Panc1 (cell line): ENCODE data around the gene AGPAT3. TPM values are rescaled to one million over a fixed set of nuclear protein-coding genes. Genes with fewer than 3 reads are reported as not detected.

Experiments used
- ATAC-seq: fragments of 200-7000 bp; cut with Tn5 transposase; 2 replicates; pipeline ENCODE4 v1.9.1; 2020; ENCODE audit warnings: mild to moderate bottlenecking, moderate library complexity
- BruUV-seq: library from RNA; stranded (reverse); fragments of 400-500 nt; replicated peaks from 2 replicates; lab custom pipeline; 2021; lab: Mats Ljungman, UMichigan
- CTCF ChIA-PET: fragments of 300-600 bp; sonication (Branson Sonifier 250); formaldehyde crosslinking; loops from one replicate; lab custom pipeline; 2022; ENCODE audit warnings: antibody characterized with exemption; lab: Charles Lee
- POLR2A ChIA-PET: fragments of 300-600 bp; sonication (Branson Sonifier 250); formaldehyde crosslinking; loops from one replicate; lab custom pipeline; 2022; ENCODE audit warnings: antibody characterized with exemption; lab: Charles Lee
- DNase-seq: peaks from one replicate; pipeline ENCODE4 v3.0.0-alpha.2; 2010; ENCODE audit warnings: low read depth, low spot score
- H3K27ac ChIP-seq: 2 replicates; pipeline ENCODE4 v1.5.1; 2011; ENCODE audit warnings: mild to moderate bottlenecking, low read length, inconsistent platforms
- H3K27me3 ChIP-seq: fragments of 200-500 bp; sonication (Bioruptor generic); 2 replicates; pipeline ENCODE4 v1.6.0; 2014; ENCODE audit warnings: low read length, inconsistent platforms; ENCODE audit not compliant: control insufficient read depth, insufficient read depth
- H3K36me3 ChIP-seq: fragments of 200-500 bp; sonication (Bioruptor generic); 2 replicates; pipeline ENCODE4 v1.5.1; 2014; ENCODE audit warnings: inconsistent platforms, mild to moderate bottlenecking, low read length, moderate library complexity; ENCODE audit not compliant: control insufficient read depth, insufficient read depth
- H3K4me1 ChIP-seq: 2 replicates; pipeline ENCODE4 v1.5.1; 2011; ENCODE audit warnings: inconsistent platforms, mild to moderate bottlenecking, low read length, moderate library complexity; ENCODE audit not compliant: control insufficient read depth, insufficient read depth
- H3K4me3 ChIP-seq, 2 experiments: 2 replicates each; pipeline ENCODE4 v1.5.1; 2011 to 2012; ENCODE audit warnings: low read depth in 2 of 2, low read length in 2 of 2, mild to moderate bottlenecking in 2 of 2, inconsistent platforms in 1 of 2, moderate library complexity in 1 of 2
- H3K9me3 ChIP-seq: fragments of 200-500 bp; sonication (Bioruptor generic); 2 replicates; pipeline ENCODE4 v1.5.1; 2014; ENCODE audit warnings: low read depth, mild to moderate bottlenecking, inconsistent platforms, low read length, moderate library complexity; ENCODE audit not compliant: control insufficient read depth, insufficient read depth
- POLR2AphosphoS5 ChIP-seq: IDR thresholded peaks from 2 replicates; pipeline ENCODE4 v1.6.1; 2012; ENCODE audit warnings: mild to moderate bottlenecking, low read depth, low read length, moderate library complexity
- SIN3A ChIP-seq: IDR thresholded peaks from 2 replicates; pipeline ENCODE4 v1.6.1; 2012; ENCODE audit warnings: low read depth, mild to moderate bottlenecking, low read length, moderate library complexity, borderline replicate concordance; ENCODE audit not compliant: insufficient read depth
- TCF7L2 ChIP-seq: IDR thresholded peaks from 2 replicates; pipeline ENCODE4 v1.6.1; 2011; ENCODE audit warnings: mild to moderate bottlenecking, low read depth, low read length, inconsistent platforms
- in situ Hi-C: cut with HindIII; loops from 2 replicates; pipeline ENCODE4 v1.10.0; 2016; ENCODE audit warnings: low sequenced_read_pairs, low pct_unique_long_range_greater_than_20kb
- intact Hi-C: fragments of 100-400 bp; cut with micrococcal nuclease; formaldehyde crosslinking; loops from one replicate; pipeline ENCODE4 v1.10.0; 2022; ENCODE audit not compliant: unreplicated experiment
- total RNA-seq: library from RNA; stranded (reverse); gene quantifications from one replicate; pipeline ENCODE4 v1.2.1, GENCODE V29; 2021; ENCODE audit not compliant: unreplicated experiment
- TF ChIP-seq, protein P1 (sequence below), 2 experiments: IDR thresholded peaks; 2 replicates each; pipeline ENCODE4 v1.6.1; 2011 to 2012; ENCODE audit warnings: low read depth in 2 of 2, control low read depth in 1 of 2, low read length in 1 of 2, mild to moderate bottlenecking in 1 of 2, moderate library complexity in 1 of 2; ENCODE audit not compliant: insufficient read depth in 1 of 2
- TF ChIP-seq, protein P2 (sequence below): fragments of 450-650 bp; IDR thresholded peaks from 2 replicates; pipeline ENCODE4 v1.5.1; 2017; ENCODE audit warnings: mild to moderate bottlenecking

The AGPAT3 gene
- total RNA-seq, 1 experiment from 2014 or later = 40.1 TPM

DNA sequence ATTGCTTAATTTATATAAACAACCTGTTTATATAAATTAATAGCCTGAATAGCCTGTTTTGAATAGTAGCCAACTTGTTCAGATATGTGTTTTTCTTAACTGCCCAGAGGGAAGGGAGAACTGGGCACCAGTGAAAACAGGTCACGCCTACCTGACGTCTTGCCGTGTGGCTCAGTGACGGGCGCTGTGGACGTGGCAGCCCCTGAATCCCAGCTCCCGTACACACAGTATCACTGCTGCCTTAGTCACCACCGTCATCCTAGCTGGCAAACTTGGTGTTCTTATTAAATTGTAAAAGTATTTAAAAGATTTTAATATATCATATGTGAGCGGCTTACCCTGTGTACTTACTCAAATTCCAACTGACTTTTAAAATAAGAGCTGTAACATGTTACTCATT lies 111.6 kb downstream of the AGPAT3 start:
- no TSS peak for BruUV-seq
- POLR2A ChIA-PET = no interaction called here

DNA sequence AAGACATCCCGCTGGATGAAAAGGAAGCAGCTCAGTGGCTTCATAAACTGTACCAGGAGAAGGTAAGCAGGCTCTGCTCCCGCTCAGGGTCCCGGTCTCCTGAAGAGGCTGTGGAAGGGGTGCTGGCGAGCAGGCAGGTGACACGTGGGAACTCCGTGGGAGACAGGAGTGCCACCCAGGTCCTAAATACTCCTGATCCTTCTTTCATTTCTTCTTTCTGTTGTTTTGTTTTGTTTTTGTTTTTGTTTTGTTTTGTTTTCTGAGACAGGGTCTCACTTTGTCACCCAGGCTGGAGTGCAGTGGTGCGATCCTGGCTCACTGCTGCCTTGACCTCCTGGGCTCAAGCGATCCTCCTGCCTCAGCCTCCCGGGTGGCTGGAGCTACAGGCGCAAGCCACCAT lies 113.0 kb downstream of the AGPAT3 start:
- Histone ChIP-seq H3K36me3 (no peaks in the 10 kb centered on the region), H3K4me3 (no peak overlapping the region), H3K4me1 (no peaks in the 10 kb centered on the region), H3K27me3 (no peaks in the 10 kb centered on the region), H3K9me3 (no peaks in the 10 kb centered on the region), H3K27ac (no peak overlapping the region)
- intact Hi-C loops = no loop called here
- no peak for TF ChIP-seq TCF7L2
- no peak for TF ChIP-seq POLR2AphosphoS5
- TF ChIP-seq, protein P1, sequence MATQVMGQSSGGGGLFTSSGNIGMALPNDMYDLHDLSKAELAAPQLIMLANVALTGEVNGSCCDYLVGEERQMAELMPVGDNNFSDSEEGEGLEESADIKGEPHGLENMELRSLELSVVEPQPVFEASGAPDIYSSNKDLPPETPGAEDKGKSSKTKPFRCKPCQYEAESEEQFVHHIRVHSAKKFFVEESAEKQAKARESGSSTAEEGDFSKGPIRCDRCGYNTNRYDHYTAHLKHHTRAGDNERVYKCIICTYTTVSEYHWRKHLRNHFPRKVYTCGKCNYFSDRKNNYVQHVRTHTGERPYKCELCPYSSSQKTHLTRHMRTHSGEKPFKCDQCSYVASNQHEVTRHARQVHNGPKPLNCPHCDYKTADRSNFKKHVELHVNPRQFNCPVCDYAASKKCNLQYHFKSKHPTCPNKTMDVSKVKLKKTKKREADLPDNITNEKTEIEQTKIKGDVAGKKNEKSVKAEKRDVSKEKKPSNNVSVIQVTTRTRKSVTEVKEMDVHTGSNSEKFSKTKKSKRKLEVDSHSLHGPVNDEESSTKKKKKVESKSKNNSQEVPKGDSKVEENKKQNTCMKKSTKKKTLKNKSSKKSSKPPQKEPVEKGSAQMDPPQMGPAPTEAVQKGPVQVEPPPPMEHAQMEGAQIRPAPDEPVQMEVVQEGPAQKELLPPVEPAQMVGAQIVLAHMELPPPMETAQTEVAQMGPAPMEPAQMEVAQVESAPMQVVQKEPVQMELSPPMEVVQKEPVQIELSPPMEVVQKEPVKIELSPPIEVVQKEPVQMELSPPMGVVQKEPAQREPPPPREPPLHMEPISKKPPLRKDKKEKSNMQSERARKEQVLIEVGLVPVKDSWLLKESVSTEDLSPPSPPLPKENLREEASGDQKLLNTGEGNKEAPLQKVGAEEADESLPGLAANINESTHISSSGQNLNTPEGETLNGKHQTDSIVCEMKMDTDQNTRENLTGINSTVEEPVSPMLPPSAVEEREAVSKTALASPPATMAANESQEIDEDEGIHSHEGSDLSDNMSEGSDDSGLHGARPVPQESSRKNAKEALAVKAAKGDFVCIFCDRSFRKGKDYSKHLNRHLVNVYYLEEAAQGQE (IDR thresholded peaks at IDR 0.05; ENCODE audit: insufficient read depth in 1 of 2, low read depth in 2 of 2, low read length in 1 of 2) = no peak
- TF ChIP-seq SIN3A = no peak
- TF ChIP-seq, protein P2, sequence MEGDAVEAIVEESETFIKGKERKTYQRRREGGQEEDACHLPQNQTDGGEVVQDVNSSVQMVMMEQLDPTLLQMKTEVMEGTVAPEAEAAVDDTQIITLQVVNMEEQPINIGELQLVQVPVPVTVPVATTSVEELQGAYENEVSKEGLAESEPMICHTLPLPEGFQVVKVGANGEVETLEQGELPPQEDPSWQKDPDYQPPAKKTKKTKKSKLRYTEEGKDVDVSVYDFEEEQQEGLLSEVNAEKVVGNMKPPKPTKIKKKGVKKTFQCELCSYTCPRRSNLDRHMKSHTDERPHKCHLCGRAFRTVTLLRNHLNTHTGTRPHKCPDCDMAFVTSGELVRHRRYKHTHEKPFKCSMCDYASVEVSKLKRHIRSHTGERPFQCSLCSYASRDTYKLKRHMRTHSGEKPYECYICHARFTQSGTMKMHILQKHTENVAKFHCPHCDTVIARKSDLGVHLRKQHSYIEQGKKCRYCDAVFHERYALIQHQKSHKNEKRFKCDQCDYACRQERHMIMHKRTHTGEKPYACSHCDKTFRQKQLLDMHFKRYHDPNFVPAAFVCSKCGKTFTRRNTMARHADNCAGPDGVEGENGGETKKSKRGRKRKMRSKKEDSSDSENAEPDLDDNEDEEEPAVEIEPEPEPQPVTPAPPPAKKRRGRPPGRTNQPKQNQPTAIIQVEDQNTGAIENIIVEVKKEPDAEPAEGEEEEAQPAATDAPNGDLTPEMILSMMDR = no peak
- in situ Hi-C loops = no loop called here
- ChIA-PET CTCF (no interaction called here), POLR2A (no interaction called here)
- DNase-seq (no peak), ATAC-seq (no peak)
- no TSS peak for BruUV-seq

More for the DNA sequence above, 111.6 kb downstream of the AGPAT3 start:
- in situ Hi-C loops = no loop called here
- intact Hi-C loops = no loop called here
- CTCF ChIA-PET = interaction anchor here (0.6 to 0.7 kb wide), 2 partner anchors 8 to 131 kb away, joined by 3 to 8 read pairs; no protein-coding TSS in a partner anchor
- Histone ChIP-seq H3K27ac (no peak overlapping the region), H3K4me1 (no peaks in the 10 kb centered on the region), H3K27me3 (no peaks in the 10 kb centered on the region), H3K36me3 (no peaks in the 10 kb centered on the region), H3K9me3 (no peaks in the 10 kb centered on the region), H3K4me3 (no peak overlapping the region)
- ATAC-seq (no peak), DNase-seq (no peak)
- no peak for TF ChIP-seq POLR2AphosphoS5
- no peak for TF ChIP-seq TCF7L2
- TF ChIP-seq, protein P2 = no peak
- TF ChIP-seq, protein P1 (IDR thresholded peaks at IDR 0.05; ENCODE audit: insufficient read depth in 1 of 2, low read depth in 2 of 2, low read length in 1 of 2) = no peak
- no peak for TF ChIP-seq SIN3A
